Upper lobe of left lung (tissue), 4 donors: ENCODE measurements around the gene UXS1.

Source experiments
- POLR2A ChIP-seq, 4 donors: fragments of 450-650 bp; IDR thresholded peaks; one replicate each; pipeline ENCODE4 v1.5.1; 2016 to 2017; ENCODE audit warnings: antibody characterized with exemption in 4 of 4, mild to moderate bottlenecking in 2 of 4
- TF ChIP-seq, protein P1 (sequence below), 6 experiments: fragments of 450-650 bp in 4 of 6; fragments of 200-600 bp in 2 of 6; sonication (generic) in 2 of 6; IDR thresholded peaks; one replicate each; pipeline ENCODE4 v1.5.1; 2016 to 2019; ENCODE audit warnings: antibody characterized with exemption in 6 of 6

DNA sequence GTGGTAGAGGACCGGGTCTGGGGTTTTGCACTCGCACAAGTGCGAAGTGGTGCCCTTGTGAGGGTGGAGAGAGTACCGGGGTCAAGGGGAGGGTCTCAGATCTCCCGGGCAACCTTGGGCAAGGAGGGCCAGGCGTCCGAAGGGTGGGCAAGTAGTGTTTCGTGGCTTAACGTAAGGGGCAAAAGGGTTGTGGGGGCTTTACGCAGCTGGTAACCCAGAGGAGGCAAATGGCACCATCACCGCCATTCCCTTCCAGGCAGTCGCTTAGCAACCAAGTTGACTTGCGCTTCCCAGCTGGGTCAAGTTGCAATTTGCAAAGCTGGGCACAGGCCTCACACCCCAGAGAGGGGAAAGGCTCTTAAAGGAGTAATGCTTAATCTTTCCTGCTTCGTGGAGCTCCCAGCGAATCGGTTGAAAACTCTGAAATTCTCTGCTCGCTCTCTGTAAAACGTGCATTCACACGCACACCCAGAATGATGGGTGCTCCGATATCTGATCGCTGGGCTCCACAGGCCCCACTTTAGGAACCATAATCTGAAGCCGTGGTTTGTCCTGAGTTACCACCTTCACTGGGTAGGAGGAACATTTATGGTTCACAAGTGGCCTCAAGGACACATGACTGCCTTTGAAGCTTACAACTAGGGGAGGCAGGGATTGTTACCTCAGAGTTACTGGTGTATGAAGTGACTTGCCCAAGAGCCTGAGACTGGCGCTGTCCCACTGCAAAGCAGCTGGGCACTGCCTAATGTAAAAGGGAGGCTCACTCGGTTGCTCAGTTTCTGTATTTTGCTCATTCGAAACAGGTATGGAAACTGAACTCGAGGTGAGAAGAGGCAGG lies 127.9 kb downstream of the UXS1 start:
- TF ChIP-seq, protein P1, sequence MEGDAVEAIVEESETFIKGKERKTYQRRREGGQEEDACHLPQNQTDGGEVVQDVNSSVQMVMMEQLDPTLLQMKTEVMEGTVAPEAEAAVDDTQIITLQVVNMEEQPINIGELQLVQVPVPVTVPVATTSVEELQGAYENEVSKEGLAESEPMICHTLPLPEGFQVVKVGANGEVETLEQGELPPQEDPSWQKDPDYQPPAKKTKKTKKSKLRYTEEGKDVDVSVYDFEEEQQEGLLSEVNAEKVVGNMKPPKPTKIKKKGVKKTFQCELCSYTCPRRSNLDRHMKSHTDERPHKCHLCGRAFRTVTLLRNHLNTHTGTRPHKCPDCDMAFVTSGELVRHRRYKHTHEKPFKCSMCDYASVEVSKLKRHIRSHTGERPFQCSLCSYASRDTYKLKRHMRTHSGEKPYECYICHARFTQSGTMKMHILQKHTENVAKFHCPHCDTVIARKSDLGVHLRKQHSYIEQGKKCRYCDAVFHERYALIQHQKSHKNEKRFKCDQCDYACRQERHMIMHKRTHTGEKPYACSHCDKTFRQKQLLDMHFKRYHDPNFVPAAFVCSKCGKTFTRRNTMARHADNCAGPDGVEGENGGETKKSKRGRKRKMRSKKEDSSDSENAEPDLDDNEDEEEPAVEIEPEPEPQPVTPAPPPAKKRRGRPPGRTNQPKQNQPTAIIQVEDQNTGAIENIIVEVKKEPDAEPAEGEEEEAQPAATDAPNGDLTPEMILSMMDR (IDR thresholded peaks at IDR 0.05), result no peak
- TF ChIP-seq POLR2A (IDR thresholded peaks at IDR 0.05), result no peak
